HG03103 (cell line): Measurements from ENCODE around the gene OSBPL6.
"Not testable (repeated sequence)": the region's sequence is repeated elsewhere in the genome, so short reads cannot be mapped to it uniquely, and the experiment has no call there.

Experiments used
- ATAC-seq: cut with Tn5 transposase; IDR thresholded peaks from one replicate; pipeline ENCODE4 v1.9.1; 2021; ENCODE audit warnings: low read depth; ENCODE audit not compliant: unreplicated experiment

The OSBPL6 gene

GRCh38 chr2:178195390-178196166, 1.3 kb downstream of the OSBPL6 start:
- ATAC-seq, result no peak

GRCh38 chr2:178197791-178198190, 3.5 kb downstream of the OSBPL6 start:
- no peak for ATAC-seq

GRCh38 chr2:178198441-178198840, 4.1 kb downstream of the OSBPL6 start:
- ATAC-seq, result not testable (repeated sequence)

GRCh38 chr2:178199334-178199733, 5.0 kb downstream of the OSBPL6 start:
- ATAC-seq, result no peak

DNA sequence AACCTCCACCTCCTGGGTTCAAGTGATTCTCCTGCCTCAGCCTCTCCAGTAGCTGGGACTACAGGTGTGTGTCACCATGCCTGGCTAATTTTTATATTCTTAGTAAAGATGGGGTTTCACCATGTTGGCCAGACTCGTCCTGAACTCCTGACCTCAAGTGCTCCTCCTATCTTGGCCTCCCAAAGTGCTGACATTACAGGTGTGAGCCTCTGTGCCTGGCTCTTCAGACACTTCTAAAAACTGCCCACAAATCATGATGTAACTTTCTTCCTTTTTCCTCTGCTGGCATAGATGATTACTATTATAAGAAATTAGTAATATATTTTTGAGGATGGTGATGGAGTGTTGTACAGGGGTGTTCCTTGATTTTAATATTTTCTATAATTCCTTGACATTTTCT, 6.0 kb downstream of the OSBPL6 start:
- ATAC-seq, result no peak

GRCh38 chr2:178202927-178203326, 8.6 kb downstream of the OSBPL6 start:
- ATAC-seq, result no peak

- no peak for ATAC-seq
Observed at GRCh38 chr2:178204977-178205376, 10.7 kb downstream of the OSBPL6 start.

GRCh38 chr2:178205853-178206521, 11.7 kb downstream of the OSBPL6 start:
- no peak for ATAC-seq

- ATAC-seq, result no peak
Observed at GRCh38 chr2:178208336-178208735, 14.0 kb downstream of the OSBPL6 start.

GRCh38 chr2:178208817-178209216, 14.5 kb downstream of the OSBPL6 start:
- ATAC-seq, result no peak

- ATAC-seq, result no peak
Observed at GRCh38 chr2:178211460-178211859, 17.1 kb downstream of the OSBPL6 start.

DNA sequence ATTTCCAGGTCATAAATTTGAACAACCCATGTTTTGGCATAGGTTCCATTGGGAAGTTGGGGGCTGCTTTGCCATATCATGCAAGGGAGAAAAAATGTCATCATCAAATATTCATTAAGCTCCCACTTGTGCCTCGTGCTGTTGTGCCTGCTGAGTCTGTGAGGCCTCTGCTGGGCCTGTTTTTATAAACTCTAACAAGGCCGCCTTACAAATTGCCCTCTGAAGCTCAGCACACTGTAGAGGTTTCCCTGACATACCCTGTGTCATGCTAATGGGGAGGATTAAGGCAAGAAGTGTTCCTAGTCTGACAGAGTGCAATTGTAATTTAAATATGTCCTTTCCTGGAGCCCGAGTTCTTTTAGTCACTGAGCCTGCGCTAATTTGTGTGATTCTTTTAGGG, 17.6 kb downstream of the OSBPL6 start:
- no peak for ATAC-seq

DNA sequence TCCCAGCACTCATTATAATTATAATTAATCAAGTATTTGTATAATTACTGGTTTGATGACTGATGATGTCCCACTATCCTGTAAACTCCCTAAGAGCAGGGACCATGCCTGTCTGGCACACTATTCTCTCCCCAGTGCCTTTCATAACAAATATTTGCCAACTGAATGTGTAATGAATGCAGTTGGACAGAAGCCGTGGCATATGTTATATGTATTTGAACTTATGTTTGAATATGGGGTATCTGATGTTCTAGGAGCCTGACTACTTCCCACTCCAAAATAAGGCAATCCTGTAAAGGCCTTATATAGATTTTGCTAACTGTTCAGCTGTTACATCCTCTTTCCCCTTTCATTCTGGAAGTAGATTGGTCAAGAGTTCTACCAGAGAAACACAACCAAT, 19.7 kb downstream of the OSBPL6 start:
- no peak for ATAC-seq

- ATAC-seq, result no peak
Observed at GRCh38 chr2:178219247-178219646, 24.9 kb downstream of the OSBPL6 start.

DNA sequence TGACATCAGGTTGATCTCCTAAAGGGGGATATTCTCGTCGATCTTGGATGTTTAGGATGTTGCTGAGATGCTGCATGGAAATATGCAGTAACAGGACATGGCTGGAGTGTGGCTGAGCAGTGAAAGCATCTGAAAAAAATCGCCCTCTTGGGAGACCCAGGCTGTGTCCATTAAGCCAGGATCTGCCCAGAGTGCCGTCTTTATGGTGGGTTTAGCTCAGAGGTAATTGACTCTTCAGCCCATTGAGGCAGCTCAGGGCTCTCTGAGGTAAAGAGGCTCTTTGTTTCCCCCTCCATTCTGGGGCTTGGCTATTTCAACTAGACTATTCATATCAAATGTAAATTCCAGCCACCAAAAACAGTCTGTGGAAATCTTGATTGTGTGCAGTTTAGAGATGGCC, 26.5 kb downstream of the OSBPL6 start:
- no peak for ATAC-seq

- no peak for ATAC-seq
Observed at GRCh38 chr2:178221556-178221955, 27.2 kb downstream of the OSBPL6 start.

- no peak for ATAC-seq
Observed at GRCh38 chr2:178223806-178224205, 29.5 kb downstream of the OSBPL6 start.

GRCh38 chr2:178225006-178225805, 30.9 kb downstream of the OSBPL6 start:
- no peak for ATAC-seq

- ATAC-seq, result no peak
Observed at GRCh38 chr2:178227187-178227586, 32.9 kb downstream of the OSBPL6 start.

- no peak for ATAC-seq
Observed at GRCh38 chr2:178229927-178230326, 35.6 kb downstream of the OSBPL6 start.

DNA sequence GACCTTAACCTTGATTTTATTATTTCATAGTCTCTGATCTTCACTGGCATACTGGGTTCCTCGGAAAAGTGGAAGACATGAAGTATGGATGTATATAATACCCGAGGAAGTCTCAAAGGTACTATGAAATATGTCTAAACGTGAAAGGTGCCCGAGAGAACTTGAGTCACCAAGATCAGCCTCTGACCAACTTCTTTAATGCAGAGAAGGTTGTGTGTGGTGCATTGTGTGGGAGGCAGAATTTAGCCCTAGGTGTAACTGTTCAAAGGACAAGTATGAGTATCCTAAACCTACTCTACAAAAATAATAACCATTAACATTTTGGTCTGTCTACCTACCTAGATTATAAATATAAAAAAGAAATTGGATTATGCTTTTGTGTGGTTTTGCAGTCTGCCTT, 36.1 kb downstream of the OSBPL6 start:
- no peak for ATAC-seq
